Activated CD8-positive, alpha-beta memory T cell treated with anti-CD3 and anti-CD28 coated beads, Interleukin-2, amount 50 U/mL, for 4 hours (primary cell): ENCODE measurements around the gene EPB41L4B.

Source experiments
- DNase-seq: peaks from one replicate; pipeline ENCODE4 v3.0.0-alpha.2; 2020

The EPB41L4B gene

GRCh38 chr9:109319626-109320241, 1.1 kb downstream of the EPB41L4B start:
- DNase-seq: no peak

- DNase-seq: no peak
Measured at GRCh38 chr9:109319017-109319625, 1.7 kb downstream of the EPB41L4B start.

GRCh38 chr9:109317979-109318741, 2.7 kb downstream of the EPB41L4B start:
- no peak for DNase-seq

- no peak for DNase-seq
Measured at GRCh38 chr9:109317311-109317978, 3.4 kb downstream of the EPB41L4B start.

- no peak for DNase-seq
Measured at GRCh38 chr9:109316207-109316640, 4.6 kb downstream of the EPB41L4B start.

GRCh38 chr9:109315480-109316206, 5.2 kb downstream of the EPB41L4B start:
- no peak for DNase-seq

- no peak for DNase-seq
Measured at GRCh38 chr9:109314011-109314531, 6.8 kb downstream of the EPB41L4B start.

- DNase-seq: no peak
Measured at GRCh38 chr9:109313351-109313750, 7.5 kb downstream of the EPB41L4B start.

GRCh38 chr9:109312783-109313182, 8.1 kb downstream of the EPB41L4B start:
- no peak for DNase-seq

- no peak for DNase-seq
Measured at GRCh38 chr9:109311731-109312130, 9.1 kb downstream of the EPB41L4B start.

- DNase-seq: no peak
Measured at GRCh38 chr9:109311286-109311685, 9.6 kb downstream of the EPB41L4B start.

- no peak for DNase-seq
Measured at GRCh38 chr9:109310486-109310901, 10.4 kb downstream of the EPB41L4B start.

- no peak for DNase-seq
Measured at GRCh38 chr9:109309282-109309681, 11.6 kb downstream of the EPB41L4B start.

GRCh38 chr9:109307380-109308240, 13.2 kb downstream of the EPB41L4B start:
- no peak for DNase-seq

- DNase-seq: no peak
Measured at GRCh38 chr9:109305801-109306200, 15.1 kb downstream of the EPB41L4B start.

- DNase-seq: no peak
Measured at GRCh38 chr9:109304347-109304746, 16.5 kb downstream of the EPB41L4B start.

GRCh38 chr9:109303900-109304299, 17.0 kb downstream of the EPB41L4B start:
- DNase-seq: no peak

GRCh38 chr9:109302606-109303005, 18.3 kb downstream of the EPB41L4B start:
- DNase-seq: no peak

- DNase-seq: no peak
Measured at GRCh38 chr9:109301012-109301411, 19.8 kb downstream of the EPB41L4B start.

- no peak for DNase-seq
Measured at GRCh38 chr9:109299891-109300290, 21.0 kb downstream of the EPB41L4B start.

GRCh38 chr9:109297899-109298298, 23.0 kb downstream of the EPB41L4B start:
- DNase-seq: no peak
